HepG2 (cell line): Measurements from ENCODE around the gene MBD5. TPM values are rescaled to one million over a fixed set of nuclear protein-coding genes. Genes with fewer than 3 reads are reported as not detected.

ENCODE experiments used
- ATAC-seq: fragments of 200-7000 bp; cut with Tn5 transposase; 3 replicates; pipeline ENCODE4 v1.9.1; 2020; ENCODE audit warnings: mild to moderate bottlenecking, moderate library complexity
- BruUV-seq: library from RNA; stranded (reverse); fragments of 400-500 nt; replicated peaks from 2 replicates; lab custom pipeline; 2021; lab: Mats Ljungman, UMichigan
- CTCF ChIA-PET: fragments of 300-600 bp; formaldehyde crosslinking; extraction: SDS; loops from one replicate; lab custom pipeline; 2021; ENCODE audit warnings: low total read pairs, inconsistent platforms, low intra/inter-chr PET ratio; lab: Yijun Ruan, JAX
- POLR2A ChIA-PET: fragments of 350-600 bp; sonication (Branson Sonifier 250); formaldehyde crosslinking; loops from one replicate; lab custom pipeline; 2020; ENCODE audit warnings: antibody characterized with exemption, inconsistent platforms; lab: Yijun Ruan, JAX
- DNase-seq: peaks from one replicate; pipeline ENCODE4 v3.0.0-alpha.2; 2015; ENCODE audit warnings: low spot score
- FAIRE-seq: peaks from 3 replicates; lab custom pipeline; 2011; peaks lifted over from hg19 to GRCh38; lab: Jason Lieb, UNC
- H2AFZ ChIP-seq: one replicate; pipeline ENCODE4 v1.6.1; 2011; ENCODE audit warnings: low read length, inconsistent platforms
- H3K27ac ChIP-seq: fragments of 300-600 bp; 3 replicates; pipeline ENCODE4 v1.8.0; 2011; ENCODE audit warnings: mixed run types, mild to moderate bottlenecking, mixed read lengths, low read length, inconsistent platforms; ENCODE audit not compliant: insufficient read depth; ENCODE audit errors: extremely low read length
- H3K27me3 ChIP-seq, 2 experiments: fragments of 200-600 bp in 1 of 2; 2 replicates in 1 of 2; 3 replicates in 1 of 2; pipeline versions ENCODE4 v1.6.0 to v1.8.0; 2011; ENCODE audit warnings: low read length in 2 of 2, mild to moderate bottlenecking in 2 of 2, moderate library complexity in 2 of 2, inconsistent platforms in 1 of 2; ENCODE audit not compliant: insufficient read depth in 2 of 2, control insufficient read depth in 1 of 2
- H3K36me3 ChIP-seq, 2 experiments: fragments of 200-600 bp in 1 of 2; replicated peaks in 1 of 2; 2 replicates in 1 of 2; 3 replicates in 1 of 2; pipeline versions ENCODE4 v1.5.1 to v1.8.0; 2011; ENCODE audit warnings: low read length in 2 of 2, inconsistent platforms in 1 of 2; ENCODE audit not compliant: insufficient read depth in 2 of 2, control insufficient read depth in 1 of 2
- H3K4me1 ChIP-seq: 2 replicates; pipeline ENCODE4 v1.5.1; 2012; ENCODE audit warnings: low read length, inconsistent platforms; ENCODE audit not compliant: insufficient read depth
- H3K4me2 ChIP-seq: 2 replicates; pipeline ENCODE4 v1.6.0; 2011; ENCODE audit warnings: low read depth, low read length, inconsistent platforms
- H3K4me3 ChIP-seq, 3 experiments: fragments of 200-600 bp in 1 of 3; sonication (generic), shearing (Covaris generic) in 1 of 3; replicated peaks in 1 of 3; 2 replicates each; pipeline ENCODE4 v1.5.1; 2011 to 2016; ENCODE audit warnings: low read length in 3 of 3, inconsistent platforms in 2 of 3, low read depth in 2 of 3, mild to moderate bottlenecking in 2 of 3, control low read depth in 1 of 3, mixed read lengths in 1 of 3; ENCODE audit not compliant: insufficient read depth in 1 of 3
- H3K79me2 ChIP-seq: one replicate; pipeline ENCODE4 v1.6.1; 2011; ENCODE audit warnings: low read length, inconsistent platforms; ENCODE audit not compliant: insufficient read depth
- H3K9ac ChIP-seq: 2 replicates; pipeline ENCODE4 v1.6.0; 2011; ENCODE audit warnings: mild to moderate bottlenecking, low read depth, low read length, inconsistent platforms; ENCODE audit not compliant: insufficient read depth
- H3K9me3 ChIP-seq: 2 replicates; pipeline ENCODE4 v1.5.1; 2012; ENCODE audit warnings: mild to moderate bottlenecking, low read length
- H4K20me1 ChIP-seq: 2 replicates; pipeline ENCODE4 v1.6.0; 2011; ENCODE audit warnings: inconsistent platforms, mild to moderate bottlenecking, low read length, moderate library complexity; ENCODE audit not compliant: insufficient read depth
- ATF1 ChIP-seq: IDR thresholded peaks from 2 replicates; pipeline ENCODE4 v1.6.1; 2016; ENCODE audit warnings: mild to moderate bottlenecking, control low read depth
- RCOR2 ChIP-seq: IDR thresholded peaks from 2 replicates; pipeline ENCODE4 v1.6.1; 2016; ENCODE audit warnings: missing biosample characterization, missing genetic modification reagents
- REST ChIP-seq, 2 experiments: IDR thresholded peaks; 2 replicates each; pipeline ENCODE4 v1.6.1; 2011 to 2012; ENCODE audit warnings: low read length in 2 of 2, borderline replicate concordance in 1 of 2, low read depth in 1 of 2, mild to moderate bottlenecking in 1 of 2, moderate library complexity in 1 of 2
- SOX13 ChIP-seq, 3 experiments: fragments of 450-650 bp in 1 of 3; sonication (generic) in 1 of 3; formaldehyde crosslinking in 1 of 3; IDR thresholded peaks in 2 of 3; conservative IDR thresholded peaks in 1 of 3; 2 replicates each; pipeline versions ENCODE4 v1.5.0 to v1.6.1; 2016 to 2020; ENCODE audit warnings: antibody characterized with exemption in 1 of 3, mild to moderate bottlenecking in 1 of 3, missing compliant biosample characterization in 1 of 3, missing genetic modification reagents in 1 of 3, moderate library complexity in 1 of 3
- SP2 ChIP-seq: sonication (generic); formaldehyde crosslinking; IDR thresholded peaks from 2 replicates; pipeline ENCODE4 v1.5.1; 2020; ENCODE audit warnings: mild to moderate bottlenecking, missing genetic modification reagents
- ZNF264 ChIP-seq: sonication (generic); formaldehyde crosslinking; IDR thresholded peaks from 2 replicates; pipeline ENCODE4 v1.4.0; 2020; ENCODE audit warnings: missing genetic modification reagents
- WGBS: methylation state at CpG from one replicate; pipeline ENCODE4 v1.1.6; 2017; ENCODE audit warnings: low lambda C conversion rate; 5-methylcytosine and 5-hydroxymethylcytosine counted together
- in situ Hi-C: cut with HindIII; loops from 2 replicates; pipeline ENCODE4 v1.10.0; 2017; ENCODE audit warnings: low pct_unique_long_range_greater_than_20kb; ENCODE audit not compliant: extremely low pct_ligation_motif_present
- intact Hi-C: fragments of 100-400 bp; cut with micrococcal nuclease; formaldehyde crosslinking; loops from one replicate; pipeline ENCODE4 v1.10.0; 2022; ENCODE audit not compliant: unreplicated experiment
- polyA plus RNA-seq, 8 experiments: library from polyadenylated mRNA; depleted of rRNA in 3 of 8; stranded (reverse) in 7 of 8; unstranded in 1 of 8; fragments of >200 nt; fragmentation: Illumina TruSeq in 4 of 8; extraction: Trizol in 4 of 8; gene quantifications; 2 replicates each; pipeline versions ENCODE4 v1.2.1 to v1.2.3, GENCODE V29; 2011 to 2016; ENCODE audit warnings: low read depth in 4 of 8, missing spikeins in 1 of 8, mixed read lengths in 1 of 8; ENCODE audit not compliant: insufficient read depth in 1 of 8
- total RNA-seq, 5 experiments: library from RNA; depleted of rRNA; stranded (reverse); fragments of >200 nt; fragmentation: Illumina TruSeq; extraction: Trizol; gene quantifications; 2 replicates each; pipeline ENCODE4 v1.2.3, GENCODE V29; 2016; ENCODE audit warnings: low read depth in 1 of 5

Gene MBD5
- total and polyA plus RNA-seq, 2 of the 13 experiments (the other 11 are each of a cell fraction or from before 2014, with no cell fraction given) = 13.5 to 26.4 TPM

DNA sequence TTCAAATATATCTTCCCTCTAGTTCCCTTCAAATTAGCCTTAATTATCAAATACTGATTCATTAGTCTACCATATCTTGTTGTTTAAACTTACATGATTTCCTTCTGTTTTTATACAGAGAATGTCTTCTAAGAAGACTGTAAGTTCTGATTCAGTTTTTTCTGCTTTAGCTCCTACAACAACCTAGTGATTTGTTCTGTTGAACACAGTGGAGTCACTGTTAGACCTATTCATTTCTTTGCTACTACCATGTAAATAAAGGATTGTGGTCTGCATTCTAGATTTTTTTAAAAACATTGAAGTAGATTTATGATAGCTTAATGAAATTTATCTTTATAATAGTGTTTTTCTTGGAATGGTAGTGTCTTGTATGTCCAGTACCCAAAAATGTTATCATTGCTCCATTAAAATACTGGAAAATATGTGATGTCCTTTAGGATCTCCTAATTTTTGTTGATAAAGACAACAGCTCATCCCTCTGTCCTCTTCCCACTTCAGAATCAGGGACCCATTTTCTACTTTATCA lies 146.4 kb downstream of the MBD5 start (continued):
- TF ChIP-seq REST (IDR thresholded peaks at IDR 0.05; ENCODE audit: borderline replicate concordance in 1 of 2, low read depth in 1 of 2, low read length in 2 of 2) = no peak
- TF ChIP-seq SP2 (CRISPR knock-in tag) = no peak
- no peak for TF ChIP-seq ZNF264 (CRISPR knock-in tag)
- no peak for TF ChIP-seq RCOR2 (CRISPR knock-in tag)

GRCh38 chr2:148167855-148168254 lies 147.0 kb downstream of the MBD5 start:
- no peak for DNase-seq
- Histone ChIP-seq H4K20me1 (no peaks in the 10 kb centered on the region), H3K27ac (no peak overlapping the region), H3K9ac (no peak overlapping the region), H3K4me2 (no peak overlapping the region), H3K9me3 (no peaks in the 10 kb centered on the region), H3K27me3 (no peaks in the 10 kb centered on the region), H3K4me1 (no peaks in the 10 kb centered on the region), H3K36me3 (no peaks in the 10 kb centered on the region), H2AFZ (no peak overlapping the region), H3K79me2 (no peaks in the 10 kb centered on the region), H3K4me3 (no peak overlapping the region)
- no peak for ATAC-seq
- intact Hi-C loops = no loop called here
- TF ChIP-seq SOX13 (IDR thresholded peaks at IDR 0.05) = no peak
- TF ChIP-seq SOX13 (CRISPR knock-in tag; conservative IDR thresholded peaks at IDR 0.05 in 1 of 2, IDR thresholded peaks at IDR 0.05 in 1 of 2) = no peak
- 0 out of 2 replicates have a peak, but pooled peaks have one; percentile 18 for TF ChIP-seq ATF1 (CRISPR knock-in tag)
- in situ Hi-C loops = no loop called here
- POLR2A ChIA-PET = no interaction called here
- no TSS peak for BruUV-seq
- WGBS = 94% methylated on average over 1 of the region's 1 CpG
- CTCF ChIA-PET = no interaction called here
- FAIRE-seq = no peak
